Ishikawa (cell line): ENCODE data around the gene DYRK3.

Experiments
- EGR1 ChIP-seq: IDR thresholded peaks from 2 replicates; pipeline ENCODE4 v1.6.1; 2012
- EP300 ChIP-seq: IDR thresholded peaks from 2 replicates; pipeline ENCODE4 v1.6.1; 2012; ENCODE audit warnings: borderline replicate concordance
- MAX ChIP-seq: IDR thresholded peaks from 2 replicates; pipeline ENCODE4 v1.6.1; 2012
- RAD21 ChIP-seq: IDR thresholded peaks from 2 replicates; pipeline ENCODE4 v1.6.1; 2012; ENCODE audit warnings: low read depth
- REST ChIP-seq: IDR thresholded peaks from 2 replicates; pipeline ENCODE4 v1.6.1; 2012; ENCODE audit warnings: low read depth, mild to moderate bottlenecking
- TAF1 ChIP-seq: IDR thresholded peaks from 2 replicates; pipeline ENCODE4 v1.6.1; 2012; ENCODE audit warnings: low read depth, mild to moderate bottlenecking
- TCF12 ChIP-seq: IDR thresholded peaks from 2 replicates; pipeline ENCODE4 v1.6.1; 2012; ENCODE audit warnings: low read depth
- TEAD4 ChIP-seq: IDR thresholded peaks from 2 replicates; pipeline ENCODE4 v1.6.1; 2012
- USF1 ChIP-seq: IDR thresholded peaks from 2 replicates; pipeline ENCODE4 v1.6.1; 2012

GRCh38 chr1:206663832-206664652 lies 28.7 kb downstream of the DYRK3 start:
- TF ChIP-seq EP300 (no peak), EGR1 (no peak), TEAD4 (no peak), REST (no peak), TCF12 (no peak), RAD21 (peak; percentile 80), USF1 (no peak), MAX (no peak), TAF1 (no peak)
